Dedifferentiated amniotic fluid mesenchymal stem cell (primary cell): ENCODE results near the gene DTNA.
A peak's percentile ranks its signal among the peaks of the same experiment; 100 is the strongest.
"Not testable (repeated sequence)": the region's sequence is repeated elsewhere in the genome, so short reads cannot be mapped to it uniquely, and the experiment has no call there.

Experiments used
- DNase-seq: peaks from one replicate; pipeline ENCODE4 v3.0.0-alpha.2; 2016; ENCODE audit errors: extremely low spot score

The DTNA gene

DNA sequence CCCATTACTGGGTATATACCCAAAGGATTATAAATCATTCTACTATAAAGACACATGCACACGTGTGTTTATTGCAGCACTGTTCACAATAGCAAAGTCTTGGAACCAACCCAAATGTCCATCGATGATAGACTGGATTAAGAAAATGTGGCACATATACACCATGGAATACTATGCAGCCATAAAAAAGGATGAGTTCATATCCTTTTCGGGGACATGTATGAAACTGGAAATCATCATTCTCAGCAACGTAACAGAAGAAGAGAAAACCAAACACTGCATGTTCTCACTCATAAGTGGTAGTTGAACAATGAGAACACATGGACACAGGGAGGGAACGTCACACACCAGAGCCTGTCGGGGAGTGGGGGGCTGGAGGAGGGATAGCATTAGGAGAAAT, 15.6 kb downstream of the DTNA start:
- DNase-seq: not testable (repeated sequence)

DNA sequence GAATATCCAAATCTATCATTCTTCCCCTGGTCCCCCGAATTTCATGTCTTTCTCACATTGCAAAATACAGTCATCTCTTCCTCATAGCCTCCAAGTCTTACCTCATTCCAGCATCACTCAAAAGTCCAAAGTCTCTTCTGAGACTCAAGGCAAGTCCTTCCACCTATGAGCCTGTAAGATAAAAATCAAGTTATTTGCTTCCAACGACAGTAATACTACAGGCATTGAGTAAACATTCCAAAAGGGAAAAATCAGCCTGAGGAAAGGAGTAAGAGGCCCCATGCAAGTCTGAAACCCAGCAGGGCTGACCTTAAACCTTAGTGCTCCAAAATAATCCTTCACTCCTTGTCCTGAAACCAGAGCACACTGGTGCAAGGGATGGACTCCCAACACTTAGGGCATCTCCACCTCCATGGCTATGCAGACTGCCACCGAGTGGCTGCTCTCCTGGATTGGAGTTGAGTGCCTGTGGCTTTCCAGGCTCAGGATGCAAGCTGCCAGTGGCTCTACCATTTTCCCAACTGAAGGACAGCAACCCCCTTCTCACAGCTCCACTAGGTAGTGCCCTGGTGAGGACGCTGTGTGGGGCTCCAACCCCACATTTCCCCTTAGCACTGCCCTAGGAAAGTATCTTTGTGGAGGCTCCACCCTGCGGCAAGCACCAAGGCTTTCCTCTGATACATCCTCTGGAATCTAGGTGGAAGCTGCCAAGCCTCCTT, 16.3 kb downstream of the DTNA start:
- no peak for DNase-seq

- DNase-seq: no peak
Measured at GRCh38 chr18:34729264-34729663, 19.2 kb downstream of the DTNA start.

- DNase-seq: no peak
Measured at GRCh38 chr18:34729740-34730355, 19.8 kb downstream of the DTNA start.

- no peak for DNase-seq
Measured at GRCh38 chr18:34730774-34731173, 20.7 kb downstream of the DTNA start.

GRCh38 chr18:34734056-34734455, 24.0 kb downstream of the DTNA start:
- DNase-seq: no peak

DNA sequence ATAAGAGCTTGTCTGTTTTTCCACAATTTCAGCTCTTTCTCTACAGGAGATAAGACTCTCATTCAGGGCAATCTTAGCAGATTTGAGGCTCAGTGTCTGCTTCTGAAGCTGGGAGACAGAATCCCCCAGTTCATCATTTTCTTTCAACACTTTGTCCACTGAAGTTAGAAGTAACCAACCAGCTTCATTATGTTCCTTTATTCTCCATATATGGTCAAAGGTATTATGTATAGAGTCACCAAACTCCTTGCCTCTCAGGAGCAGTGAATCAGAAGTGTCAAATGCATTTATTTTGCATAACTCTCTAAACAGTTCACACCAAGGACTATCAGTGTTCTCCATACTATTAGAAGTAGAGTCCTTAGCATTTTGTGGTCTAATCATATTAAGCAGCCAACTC, 24.4 kb downstream of the DTNA start:
- DNase-seq: not testable (repeated sequence)

DNA sequence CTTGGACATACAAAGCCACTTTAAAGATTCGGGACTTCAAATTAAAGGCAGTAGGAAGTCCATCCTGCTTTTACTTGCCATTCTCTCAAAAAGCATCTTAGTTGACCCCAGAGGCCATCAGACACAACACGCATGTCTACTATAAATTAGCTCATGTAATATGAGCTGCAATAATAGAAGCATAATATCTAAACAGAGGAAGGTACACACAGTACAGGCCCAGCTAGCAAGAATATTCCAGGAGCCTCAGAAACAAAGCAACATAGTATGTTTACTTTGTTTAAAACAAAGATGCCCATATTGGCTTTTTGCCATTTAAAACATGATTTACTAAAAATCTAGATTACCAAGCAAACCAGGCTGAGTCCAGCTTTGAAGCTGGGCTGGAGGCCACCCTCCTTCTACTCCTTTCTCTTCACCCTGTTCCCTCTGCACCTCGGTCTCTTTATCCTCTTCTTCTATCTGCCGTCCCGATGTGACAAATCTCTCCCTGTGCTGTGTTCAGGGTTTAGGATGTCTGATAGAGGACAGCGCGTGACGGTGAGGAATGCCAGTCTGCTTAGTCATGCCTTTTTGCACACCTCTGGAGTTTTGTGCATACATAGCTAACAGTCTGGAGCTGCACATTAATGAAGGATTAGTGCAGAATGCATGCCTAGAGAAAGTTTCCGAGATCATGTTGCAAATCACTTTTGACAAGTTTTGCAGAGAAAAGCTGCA, 28.2 kb downstream of the DTNA start:
- peak; percentile 20 for DNase-seq

GRCh38 chr18:34740101-34740500, 30.0 kb downstream of the DTNA start:
- DNase-seq: no peak

DNA sequence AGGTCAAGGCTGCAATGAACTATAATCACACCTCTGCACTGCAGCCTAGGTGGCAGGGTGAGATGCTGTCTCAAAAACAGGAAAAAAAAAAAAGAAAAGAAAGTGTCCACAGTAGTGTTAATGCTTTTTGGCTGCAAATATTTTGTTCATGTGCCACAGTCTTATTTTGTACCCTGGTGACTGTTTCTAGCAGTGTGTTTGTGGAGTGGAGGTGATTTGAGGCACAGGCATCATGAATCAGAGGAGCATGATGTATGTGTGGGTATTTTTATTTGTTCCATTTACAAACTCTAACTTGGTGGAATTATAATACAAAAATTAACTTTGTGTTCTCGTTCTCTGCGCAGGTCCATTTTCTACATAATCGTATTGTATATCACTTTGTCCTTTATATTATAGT, 30.6 kb downstream of the DTNA start:
- no peak for DNase-seq

GRCh38 chr18:34741401-34741800, 31.3 kb downstream of the DTNA start:
- peak; percentile 36 for DNase-seq

DNA sequence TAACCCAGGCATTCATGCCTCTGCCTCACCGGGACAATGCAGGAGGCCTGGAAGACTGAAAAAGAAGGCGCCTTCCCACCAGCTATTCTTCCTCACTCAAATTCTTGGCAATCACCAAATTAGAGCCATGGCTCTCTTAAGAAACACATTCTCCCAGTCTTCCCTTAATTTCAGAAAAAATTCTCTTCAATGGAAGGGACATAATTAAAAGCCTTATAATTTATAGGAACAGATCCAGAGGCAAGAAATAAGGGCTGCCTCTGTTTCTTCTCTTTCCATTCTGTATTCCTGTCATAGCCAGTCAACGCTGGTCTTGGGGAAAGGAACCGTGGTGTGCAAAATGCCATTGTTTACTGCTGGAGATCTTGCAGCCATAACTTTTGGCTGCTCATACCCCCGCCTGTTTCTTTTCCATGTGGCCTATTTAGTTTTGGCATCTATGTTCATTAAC, 32.8 kb downstream of the DTNA start:
- no peak for DNase-seq

GRCh38 chr18:34744569-34744968, 34.5 kb downstream of the DTNA start:
- DNase-seq: no peak

GRCh38 chr18:34746614-34747013, 36.5 kb downstream of the DTNA start:
- no peak for DNase-seq

DNA sequence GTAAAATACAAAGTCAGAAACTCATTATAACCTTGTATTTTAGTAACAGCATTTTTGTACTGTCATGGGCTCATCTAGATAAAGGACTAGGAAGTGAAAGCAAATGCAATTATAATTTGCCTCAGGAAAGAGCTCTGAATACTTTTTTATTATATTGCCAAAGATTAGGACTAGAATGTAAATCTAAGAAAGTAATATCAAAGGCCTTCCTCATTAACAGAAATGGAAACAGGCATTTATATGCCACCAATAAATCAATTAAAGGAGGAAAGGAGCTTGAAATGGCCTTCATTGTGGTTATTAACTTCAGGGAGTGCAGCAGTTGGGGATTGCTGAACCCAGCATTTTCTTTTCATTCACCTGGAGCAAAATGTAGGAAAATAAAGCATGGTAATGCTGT, 39.6 kb downstream of the DTNA start:
- no peak for DNase-seq

GRCh38 chr18:34752056-34752455, 42.0 kb downstream of the DTNA start:
- DNase-seq: no peak

- no peak for DNase-seq
Measured at GRCh38 chr18:34754300-34754699, 44.2 kb downstream of the DTNA start.

- no peak for DNase-seq
Measured at GRCh38 chr18:34757666-34758065, 47.6 kb downstream of the DTNA start.

DNA sequence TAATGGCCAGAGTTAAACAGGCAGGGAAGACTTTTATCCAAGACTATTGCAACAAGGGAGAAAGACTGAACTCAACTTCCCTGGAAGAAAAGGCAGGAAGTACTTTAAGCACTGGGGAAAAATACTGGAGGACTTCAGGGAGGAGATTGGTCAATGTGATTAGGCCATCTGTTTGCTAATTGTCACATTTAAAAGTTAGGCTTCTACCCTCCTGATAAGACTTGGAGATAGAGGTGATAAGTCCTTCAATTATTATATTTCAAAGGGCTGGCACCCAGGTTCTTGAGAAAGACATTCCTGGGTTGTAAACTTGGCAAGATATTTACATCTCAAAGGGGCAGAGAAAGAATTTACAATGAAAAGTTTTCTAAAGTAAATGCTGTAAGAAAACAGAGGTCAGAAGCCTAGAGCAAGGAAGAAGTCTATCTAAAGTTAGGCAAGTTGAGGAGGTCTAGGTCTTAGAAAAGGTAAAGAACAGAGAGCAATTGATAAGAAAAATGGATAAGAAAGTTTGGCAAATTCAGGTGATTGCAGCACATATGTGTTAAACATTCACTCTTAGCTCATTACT, 48.4 kb downstream of the DTNA start:
- DNase-seq: no peak

DNA sequence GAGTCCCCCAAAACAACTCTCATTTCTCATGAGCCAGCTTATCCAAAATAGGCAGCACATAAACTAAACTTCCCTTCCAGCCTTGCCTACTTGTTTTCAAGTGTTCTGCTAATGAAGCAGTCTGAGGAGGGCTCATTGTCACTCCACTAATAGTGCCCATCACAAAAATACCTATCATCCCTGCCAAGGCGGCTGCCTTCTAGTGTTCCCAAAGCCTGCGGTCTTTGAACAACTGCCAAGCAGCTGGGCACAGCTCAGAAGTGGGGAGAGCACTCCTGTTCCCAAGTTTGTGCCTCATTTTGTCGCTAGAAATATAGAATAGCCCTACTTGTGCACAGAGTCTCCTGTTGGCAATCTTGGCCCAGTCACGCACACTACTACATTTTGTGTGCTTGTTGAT, 50.3 kb downstream of the DTNA start:
- DNase-seq: no peak

DNA sequence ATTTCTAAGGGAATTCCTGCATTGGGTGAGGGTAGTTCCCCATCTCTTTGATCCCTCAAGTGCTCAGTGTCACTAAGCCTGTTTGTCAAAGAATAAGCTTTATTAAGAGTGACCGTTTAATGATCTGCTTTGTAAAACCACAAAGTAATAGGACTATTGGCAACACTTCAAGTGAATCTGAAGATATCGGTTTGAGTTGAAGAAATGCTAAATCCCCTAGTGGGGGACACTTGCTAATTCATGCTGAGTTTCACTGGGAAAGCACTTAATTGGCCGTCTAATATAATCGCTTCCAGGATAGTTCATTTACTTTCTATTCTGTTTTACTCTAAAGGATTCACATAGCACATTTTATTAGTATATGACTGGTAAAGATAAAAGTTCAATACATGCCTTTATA, 54.4 kb downstream of the DTNA start:
- no peak for DNase-seq

- peak; percentile 46 for DNase-seq
Measured at GRCh38 chr18:34767601-34768027, 57.5 kb downstream of the DTNA start.

DNA sequence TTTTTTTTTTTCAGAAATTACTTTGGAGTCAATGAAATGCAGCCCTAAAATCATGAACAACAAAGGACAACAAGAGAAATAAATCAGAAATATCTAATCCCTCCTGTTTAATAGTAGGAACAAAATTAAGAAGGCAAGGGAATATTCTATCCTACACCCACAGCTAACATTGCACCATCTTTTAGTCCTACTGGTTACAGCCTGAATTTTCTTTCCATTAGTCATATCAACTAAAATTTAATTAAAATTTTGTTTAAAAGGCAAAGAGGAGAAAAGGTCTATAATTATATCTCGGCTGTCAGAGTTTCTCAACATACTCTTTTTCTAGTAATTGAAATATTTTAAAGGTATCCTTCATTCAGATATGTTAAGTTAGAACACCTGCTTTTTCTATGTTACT, 61.9 kb downstream of the DTNA start:
- no peak for DNase-seq
